Ovary (tissue), 3 donors: ENCODE data around the gene WHRN.

Source experiments
- EP300 ChIP-seq: sonication (generic); formaldehyde crosslinking; IDR thresholded peaks from one replicate; pipeline ENCODE4 v1.6.1; 2017; ENCODE audit warnings: antibody characterized with exemption
- POLR2A ChIP-seq: fragments of 450-650 bp; IDR thresholded peaks from one replicate; pipeline ENCODE4 v1.6.1; 2017; ENCODE audit warnings: antibody characterized with exemption, mild to moderate bottlenecking, moderate library complexity
- TF ChIP-seq, protein P1 (sequence below), 3 donors: fragments of 450-650 bp in 2 of 3; fragments of 200-600 bp in 1 of 3; IDR thresholded peaks; one replicate each; pipeline versions ENCODE4 v1.5.1 to v1.8.0; 2016 to 2022; ENCODE audit warnings: antibody characterized with exemption in 3 of 3, mild to moderate bottlenecking in 1 of 3
- donor health status: DM: no; HTN: no; CAD: no.

DNA sequence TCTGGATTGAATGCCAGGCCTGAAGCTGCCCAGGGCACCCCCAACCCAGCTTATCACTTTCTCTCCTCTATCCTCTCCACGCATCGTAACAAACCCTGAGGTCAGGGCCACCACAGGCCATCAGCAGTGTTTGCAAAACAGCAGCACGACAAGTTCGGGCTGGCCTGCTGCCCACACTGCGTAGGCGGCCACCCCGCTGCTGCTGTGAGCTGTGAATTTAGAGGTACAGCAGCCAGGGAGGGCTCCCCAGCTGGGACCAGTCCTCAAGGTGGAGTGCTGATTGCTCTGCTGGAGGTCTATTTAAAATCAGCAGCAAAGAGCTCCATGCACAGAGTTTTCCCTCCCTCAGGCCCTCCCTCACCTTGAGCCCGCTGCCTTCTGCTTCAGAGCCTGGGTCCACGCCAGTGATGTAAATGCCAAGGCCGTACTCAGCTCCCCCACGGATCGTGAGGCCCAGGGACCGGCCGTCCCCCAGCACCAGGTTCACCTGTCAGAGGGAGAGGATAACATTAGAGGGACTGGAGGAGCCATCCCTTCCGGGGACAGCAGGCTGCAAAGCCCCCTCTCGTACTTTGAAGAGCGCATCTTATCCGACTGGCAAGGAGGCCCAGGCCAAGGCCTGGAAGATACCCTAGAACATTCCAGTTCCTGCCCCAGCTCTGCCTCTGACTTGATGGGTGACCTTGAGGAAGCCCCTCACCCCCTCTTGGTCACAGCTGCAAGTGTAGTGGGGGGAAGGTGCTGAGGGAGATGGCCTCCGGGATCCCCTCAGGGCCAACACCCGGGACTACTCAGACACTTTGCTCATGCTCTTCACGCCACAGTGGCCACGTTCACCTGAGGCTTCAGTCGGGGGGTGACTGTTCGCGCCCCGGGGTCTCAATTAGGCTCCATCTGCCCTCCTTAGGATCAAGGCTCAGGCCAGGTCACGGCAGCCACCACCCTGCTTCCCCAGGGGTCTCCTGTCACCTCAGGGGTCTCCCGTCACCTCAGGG, 39.1 kb downstream of the WHRN start:
- TF ChIP-seq, protein P1, sequence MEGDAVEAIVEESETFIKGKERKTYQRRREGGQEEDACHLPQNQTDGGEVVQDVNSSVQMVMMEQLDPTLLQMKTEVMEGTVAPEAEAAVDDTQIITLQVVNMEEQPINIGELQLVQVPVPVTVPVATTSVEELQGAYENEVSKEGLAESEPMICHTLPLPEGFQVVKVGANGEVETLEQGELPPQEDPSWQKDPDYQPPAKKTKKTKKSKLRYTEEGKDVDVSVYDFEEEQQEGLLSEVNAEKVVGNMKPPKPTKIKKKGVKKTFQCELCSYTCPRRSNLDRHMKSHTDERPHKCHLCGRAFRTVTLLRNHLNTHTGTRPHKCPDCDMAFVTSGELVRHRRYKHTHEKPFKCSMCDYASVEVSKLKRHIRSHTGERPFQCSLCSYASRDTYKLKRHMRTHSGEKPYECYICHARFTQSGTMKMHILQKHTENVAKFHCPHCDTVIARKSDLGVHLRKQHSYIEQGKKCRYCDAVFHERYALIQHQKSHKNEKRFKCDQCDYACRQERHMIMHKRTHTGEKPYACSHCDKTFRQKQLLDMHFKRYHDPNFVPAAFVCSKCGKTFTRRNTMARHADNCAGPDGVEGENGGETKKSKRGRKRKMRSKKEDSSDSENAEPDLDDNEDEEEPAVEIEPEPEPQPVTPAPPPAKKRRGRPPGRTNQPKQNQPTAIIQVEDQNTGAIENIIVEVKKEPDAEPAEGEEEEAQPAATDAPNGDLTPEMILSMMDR (IDR thresholded peaks at IDR 0.05), result no peak
- TF ChIP-seq POLR2A (no peak), EP300 (no peak)
